Retinal pigment epithelial cell (primary cell): ENCODE measurements around the gene FRMD1.

Experiments used
- DNase-seq: peaks from one replicate; pipeline ENCODE4 v3.0.0-alpha.2; 2010; ENCODE audit warnings: low read depth
- H3K4me3 ChIP-seq: 2 replicates; pipeline ENCODE4 v1.5.1; 2011; ENCODE audit warnings: mild to moderate bottlenecking, low read length, control low read depth, moderate library complexity
- TF ChIP-seq, protein P1 (sequence below): conservative IDR thresholded peaks from 2 replicates; pipeline ENCODE4 v1.5.1; 2011; ENCODE audit warnings: low read depth, low read length, control low read depth, inconsistent platforms

FRMD1 gene

GRCh38 chr6:168067081-168067759 is 11.8 kb downstream of the FRMD1 start:
- TF ChIP-seq, protein P1, sequence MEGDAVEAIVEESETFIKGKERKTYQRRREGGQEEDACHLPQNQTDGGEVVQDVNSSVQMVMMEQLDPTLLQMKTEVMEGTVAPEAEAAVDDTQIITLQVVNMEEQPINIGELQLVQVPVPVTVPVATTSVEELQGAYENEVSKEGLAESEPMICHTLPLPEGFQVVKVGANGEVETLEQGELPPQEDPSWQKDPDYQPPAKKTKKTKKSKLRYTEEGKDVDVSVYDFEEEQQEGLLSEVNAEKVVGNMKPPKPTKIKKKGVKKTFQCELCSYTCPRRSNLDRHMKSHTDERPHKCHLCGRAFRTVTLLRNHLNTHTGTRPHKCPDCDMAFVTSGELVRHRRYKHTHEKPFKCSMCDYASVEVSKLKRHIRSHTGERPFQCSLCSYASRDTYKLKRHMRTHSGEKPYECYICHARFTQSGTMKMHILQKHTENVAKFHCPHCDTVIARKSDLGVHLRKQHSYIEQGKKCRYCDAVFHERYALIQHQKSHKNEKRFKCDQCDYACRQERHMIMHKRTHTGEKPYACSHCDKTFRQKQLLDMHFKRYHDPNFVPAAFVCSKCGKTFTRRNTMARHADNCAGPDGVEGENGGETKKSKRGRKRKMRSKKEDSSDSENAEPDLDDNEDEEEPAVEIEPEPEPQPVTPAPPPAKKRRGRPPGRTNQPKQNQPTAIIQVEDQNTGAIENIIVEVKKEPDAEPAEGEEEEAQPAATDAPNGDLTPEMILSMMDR = no peak
- DNase-seq = no peak
- no peak overlapping the region for H3K4me3 ChIP-seq

- no peak for DNase-seq
- TF ChIP-seq, protein P1 = no peak
- no peak overlapping the region for H3K4me3 ChIP-seq
Measured at GRCh38 chr6:168064226-168064807, 14.7 kb downstream of the FRMD1 start.

DNA sequence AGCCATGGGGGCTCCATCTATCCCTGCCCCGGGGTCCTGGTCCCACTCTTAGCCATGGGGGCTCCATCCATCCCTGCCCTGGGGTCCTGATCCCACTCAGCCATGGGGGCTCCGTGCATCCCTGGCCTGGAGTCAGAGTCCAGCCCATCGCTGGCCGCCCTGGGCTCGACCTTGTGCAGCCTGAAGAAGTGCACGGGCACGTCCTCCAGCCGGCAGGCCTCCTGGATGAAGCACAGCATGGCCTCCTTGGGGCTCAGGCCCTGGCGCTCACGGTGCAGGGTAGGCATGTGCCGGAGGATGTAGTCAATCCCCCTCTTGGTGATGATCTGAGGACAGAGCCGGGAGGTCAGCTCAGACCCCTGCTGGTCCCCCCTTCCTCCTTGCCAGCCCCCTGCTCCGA is 15.6 kb downstream of the FRMD1 start:
- TF ChIP-seq, protein P1 = no peak
- no peak overlapping the region for H3K4me3 ChIP-seq
- no peak for DNase-seq

DNA sequence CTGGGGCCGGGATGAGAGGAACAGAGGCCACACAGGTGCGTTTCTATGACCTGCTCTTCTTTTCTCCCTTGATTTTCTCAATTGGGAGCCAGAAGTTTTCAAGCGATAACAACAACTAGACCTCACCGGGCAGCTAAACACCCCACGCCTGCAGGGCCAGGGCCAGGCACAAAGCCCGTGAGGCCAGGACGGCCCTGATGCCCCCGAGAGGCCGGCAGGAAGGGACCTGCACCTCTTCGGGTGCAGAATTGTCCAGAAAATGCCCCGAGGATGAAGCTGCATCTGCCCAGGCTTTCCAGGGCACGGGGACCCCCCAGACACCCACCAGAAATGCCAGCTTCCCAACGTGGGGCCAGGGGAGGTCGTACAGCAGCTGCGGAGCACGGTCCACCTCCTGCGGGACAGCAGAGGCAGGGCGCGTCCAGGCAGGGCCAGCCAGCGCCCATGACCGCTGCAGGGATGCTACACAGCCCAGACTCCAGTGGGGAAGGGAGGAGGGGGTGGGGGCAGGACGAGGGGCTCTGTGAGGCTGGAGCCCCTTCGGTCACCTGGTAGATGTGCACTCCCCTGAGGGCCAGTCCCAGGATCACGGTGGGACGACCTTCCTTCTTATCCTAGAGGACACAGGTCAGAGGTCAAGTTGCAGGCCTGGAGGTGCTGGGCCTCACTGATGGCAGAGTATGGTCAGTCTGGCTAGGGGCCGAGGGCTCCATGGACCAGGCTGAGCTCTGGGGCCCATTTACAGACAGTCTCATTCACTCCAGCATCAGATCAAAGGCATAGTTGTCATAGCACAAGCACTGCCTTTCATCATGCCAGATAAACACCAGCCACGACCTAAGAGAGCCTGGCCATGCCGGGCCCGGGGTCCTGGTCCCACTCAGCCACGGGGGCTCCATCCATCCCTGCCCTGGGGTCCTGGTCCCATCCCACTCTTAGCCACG is 16.4 kb downstream of the FRMD1 start:
- H3K4me3 ChIP-seq = no peak overlapping the region
- TF ChIP-seq, protein P1 = no peak
- DNase-seq = no peak

GRCh38 chr6:168061269-168062210 is 17.5 kb downstream of the FRMD1 start:
- TF ChIP-seq, protein P1 = no peak
- no peak overlapping the region for H3K4me3 ChIP-seq
- no peak for DNase-seq

GRCh38 chr6:168060521-168060931 is 18.5 kb downstream of the FRMD1 start:
- H3K4me3 ChIP-seq = no peak overlapping the region
- TF ChIP-seq, protein P1 = peak; percentile 79
- peak; percentile 20 for DNase-seq
